AG04449 (cell line): ENCODE results near the gene MBOAT1.

Experiments
- CTCF ChIA-PET: fragments of 350-600 bp; formaldehyde crosslinking; extraction: SDS; loops from one replicate; lab custom pipeline; 2021; ENCODE audit warnings: antibody characterized with exemption; lab: Yijun Ruan, JAX
- POLR2A ChIA-PET: fragments of 400-600, 350-600 bp; formaldehyde crosslinking; extraction: SDS; loops from one replicate; lab custom pipeline; 2020; ENCODE audit warnings: antibody characterized with exemption, inconsistent platforms; lab: Yijun Ruan, JAX
- DNase-seq: peaks from one replicate; pipeline ENCODE4 v3.0.0-alpha.2; 2010; ENCODE audit warnings: low read depth, low spot score
- H3K4me3 ChIP-seq: 2 replicates; pipeline ENCODE4 v1.5.1; 2011; ENCODE audit warnings: low read depth, mild to moderate bottlenecking, control low read depth, low read length
- CTCF ChIP-seq: IDR thresholded peaks from one replicate; pipeline ENCODE4 v1.5.1; 2011; ENCODE audit warnings: mild to moderate bottlenecking, moderate library complexity, low read length, control low read depth, inconsistent platforms; ENCODE audit not compliant: insufficient read depth; ENCODE audit errors: missing control alignments

MBOAT1 gene

GRCh38 chr6:20137837-20138236 is 74.4 kb downstream of the MBOAT1 start:
- CTCF ChIA-PET = interaction anchor here (3.3 kb wide), 1 partner anchor 11 kb away, joined by 28 read pairs; no protein-coding TSS in a partner anchor
- POLR2A ChIA-PET = no interaction called here
- no peak for DNase-seq
- TF ChIP-seq CTCF = no peak
- H3K4me3 ChIP-seq = no peak overlapping the region

GRCh38 chr6:20137240-20137639 is 75.0 kb downstream of the MBOAT1 start:
- ChIA-PET POLR2A (no interaction called here), CTCF (interaction anchor here (3.3 kb wide), 1 partner anchor 10 kb away, joined by 28 read pairs; no protein-coding TSS in a partner anchor)
- no peak for TF ChIP-seq CTCF
- H3K4me3 ChIP-seq = no peak overlapping the region
- DNase-seq = no peak

- TF ChIP-seq CTCF = no peak
- no peak for DNase-seq
- POLR2A ChIA-PET = no interaction called here
- CTCF ChIA-PET = interaction anchor here (0.6 to 3.3 kb wide), 3 partner anchors 9 to 155 kb away, joined by 3 to 28 read pairs (median 5); no protein-coding TSS in a partner anchor
- H3K4me3 ChIP-seq = no peak overlapping the region
These were observed 76.5 kb downstream of the MBOAT1 start for GRCh38 chr6:20135677-20136268.

GRCh38 chr6:20134613-20135012 is 77.7 kb downstream of the MBOAT1 start:
- CTCF ChIA-PET = interaction anchor here (1.4 to 3.3 kb wide), 3 partner anchors 8 to 11 kb away, joined by 4 to 28 read pairs (median 5); no protein-coding TSS in a partner anchor
- TF ChIP-seq CTCF = no peak
- no peak overlapping the region for H3K4me3 ChIP-seq
- POLR2A ChIA-PET = no interaction called here
- DNase-seq = no peak

- ChIA-PET CTCF (interaction anchor here (1.1 to 6.2 kb wide), 6 partner anchors 13 to 161 kb away, joined by 3 to 62 read pairs (median 3); no protein-coding TSS in a partner anchor), POLR2A (no interaction called here)
- no peak for DNase-seq
- no peak overlapping the region for H3K4me3 ChIP-seq
- no peak for TF ChIP-seq CTCF
These were observed 82.8 kb downstream of the MBOAT1 start for GRCh38 chr6:20129290-20130088.

- ChIA-PET POLR2A (no interaction called here), CTCF (interaction anchor here (0.8 to 6.2 kb wide), 9 partner anchors 8 to 249 kb away, joined by 3 to 62 read pairs (median 11); no protein-coding TSS in a partner anchor)
- H3K4me3 ChIP-seq = no peak overlapping the region
- TF ChIP-seq CTCF = no peak
- no peak for DNase-seq
These were observed 84.3 kb downstream of the MBOAT1 start for GRCh38 chr6:20128018-20128417.
